Measurements from ENCODE around the gene AGFG1.

The AGFG1 gene

GRCh38 chr2:227462462-227462951 lies 9.4 kb upstream of the AGFG1 start:
- TF ChIP-seq, protein P1, sequence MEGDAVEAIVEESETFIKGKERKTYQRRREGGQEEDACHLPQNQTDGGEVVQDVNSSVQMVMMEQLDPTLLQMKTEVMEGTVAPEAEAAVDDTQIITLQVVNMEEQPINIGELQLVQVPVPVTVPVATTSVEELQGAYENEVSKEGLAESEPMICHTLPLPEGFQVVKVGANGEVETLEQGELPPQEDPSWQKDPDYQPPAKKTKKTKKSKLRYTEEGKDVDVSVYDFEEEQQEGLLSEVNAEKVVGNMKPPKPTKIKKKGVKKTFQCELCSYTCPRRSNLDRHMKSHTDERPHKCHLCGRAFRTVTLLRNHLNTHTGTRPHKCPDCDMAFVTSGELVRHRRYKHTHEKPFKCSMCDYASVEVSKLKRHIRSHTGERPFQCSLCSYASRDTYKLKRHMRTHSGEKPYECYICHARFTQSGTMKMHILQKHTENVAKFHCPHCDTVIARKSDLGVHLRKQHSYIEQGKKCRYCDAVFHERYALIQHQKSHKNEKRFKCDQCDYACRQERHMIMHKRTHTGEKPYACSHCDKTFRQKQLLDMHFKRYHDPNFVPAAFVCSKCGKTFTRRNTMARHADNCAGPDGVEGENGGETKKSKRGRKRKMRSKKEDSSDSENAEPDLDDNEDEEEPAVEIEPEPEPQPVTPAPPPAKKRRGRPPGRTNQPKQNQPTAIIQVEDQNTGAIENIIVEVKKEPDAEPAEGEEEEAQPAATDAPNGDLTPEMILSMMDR (IDR thresholded peaks at IDR 0.05; ENCODE audit: extremely low read depth, missing control alignments) = no peak
- peak; percentile 64 for DNase-seq (ENCODE audit: low spot score)

DNA sequence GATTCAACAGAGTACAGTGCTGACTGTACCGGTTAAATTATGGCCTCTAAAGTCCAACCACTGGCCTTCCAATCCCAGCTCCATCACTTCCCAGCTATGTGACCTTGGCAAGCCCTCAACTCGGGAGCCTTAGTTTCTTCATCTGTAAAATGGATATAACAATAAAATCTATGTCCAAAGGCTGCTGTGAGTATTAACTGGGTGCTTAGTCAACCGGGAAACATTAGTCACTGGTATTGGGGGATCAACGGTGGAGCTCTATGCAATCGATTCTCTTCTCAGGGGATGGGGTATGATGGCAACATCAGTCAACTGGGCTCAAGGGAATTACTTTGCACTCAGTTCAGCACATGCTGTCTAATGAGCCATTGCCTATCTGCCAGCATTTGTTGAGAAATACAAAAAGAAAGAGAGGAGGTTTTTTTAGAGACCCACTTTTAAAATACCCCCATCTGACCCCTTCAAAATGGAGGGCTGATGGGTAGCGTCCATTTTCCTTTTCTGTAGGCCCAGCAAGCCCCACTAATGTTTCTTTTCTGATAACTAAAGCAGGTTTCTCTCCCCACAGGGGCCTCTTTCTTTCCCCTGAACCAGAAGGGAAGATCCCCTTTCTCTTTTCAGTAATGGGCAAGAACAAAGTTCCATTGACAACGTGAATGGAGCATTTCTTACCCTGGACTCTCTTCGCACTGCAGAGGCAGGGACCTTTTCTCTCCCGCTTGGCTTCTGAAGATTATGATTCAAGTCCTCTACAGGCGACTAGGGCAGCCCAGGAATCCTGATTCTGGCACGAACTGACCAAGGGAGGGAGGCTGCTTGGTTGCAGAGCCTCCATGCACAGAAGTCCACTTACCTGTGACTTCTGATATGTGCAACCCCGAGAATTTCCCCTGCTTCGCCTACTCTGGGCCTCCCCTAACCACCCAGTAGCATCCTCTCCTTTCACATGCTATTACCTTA lies 8.7 kb upstream of the AGFG1 start:
- DNase-seq (ENCODE audit: low spot score) = peak; percentile 60
- TF ChIP-seq, protein P1 (IDR thresholded peaks at IDR 0.05; ENCODE audit: extremely low read depth, missing control alignments) = no peak

DNA sequence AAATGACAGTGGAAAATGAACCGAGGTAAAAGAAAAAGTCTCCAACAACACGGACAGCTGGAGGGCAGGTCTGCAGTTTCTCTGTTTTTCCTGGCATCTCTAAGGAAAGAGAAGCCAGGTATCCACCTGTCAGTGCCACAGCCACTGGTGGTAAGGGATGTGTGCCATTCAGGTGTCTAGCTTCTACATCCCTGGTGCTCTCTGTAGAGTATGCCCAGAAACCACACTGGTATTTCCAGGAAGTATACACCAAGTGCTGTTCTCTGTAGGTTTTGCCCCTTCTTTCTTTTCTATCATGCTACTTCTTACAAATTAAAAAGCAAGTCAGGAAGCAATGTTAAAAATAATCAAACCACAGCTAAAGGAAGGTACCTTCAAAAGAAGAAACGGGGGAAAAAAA lies 7.6 kb upstream of the AGFG1 start:
- TF ChIP-seq, protein P1 (IDR thresholded peaks at IDR 0.05; ENCODE audit: extremely low read depth, missing control alignments) = no peak
- DNase-seq (ENCODE audit: low spot score) = no peak

DNA sequence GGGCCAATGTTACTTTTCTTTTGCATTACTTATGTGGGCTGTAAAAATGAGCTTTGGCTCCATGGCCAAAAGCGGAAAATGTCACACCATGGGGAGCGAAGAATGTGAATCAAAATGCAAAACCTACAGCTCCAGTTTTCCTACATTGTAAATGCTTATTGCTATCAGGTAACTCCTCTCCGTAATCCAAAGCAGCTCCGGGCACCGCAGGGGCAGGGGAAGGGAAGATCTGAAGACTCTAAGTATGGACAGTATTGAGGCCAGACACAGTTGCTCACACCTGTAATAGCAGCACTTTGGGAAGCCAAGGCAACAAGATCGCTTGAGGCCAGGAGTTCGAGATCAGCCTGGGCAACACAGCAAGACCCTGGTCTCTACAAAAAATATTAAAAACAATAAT lies 7.1 kb upstream of the AGFG1 start:
- TF ChIP-seq, protein P1 (IDR thresholded peaks at IDR 0.05; ENCODE audit: extremely low read depth, missing control alignments) = no peak
- DNase-seq (ENCODE audit: low spot score) = no peak

DNA sequence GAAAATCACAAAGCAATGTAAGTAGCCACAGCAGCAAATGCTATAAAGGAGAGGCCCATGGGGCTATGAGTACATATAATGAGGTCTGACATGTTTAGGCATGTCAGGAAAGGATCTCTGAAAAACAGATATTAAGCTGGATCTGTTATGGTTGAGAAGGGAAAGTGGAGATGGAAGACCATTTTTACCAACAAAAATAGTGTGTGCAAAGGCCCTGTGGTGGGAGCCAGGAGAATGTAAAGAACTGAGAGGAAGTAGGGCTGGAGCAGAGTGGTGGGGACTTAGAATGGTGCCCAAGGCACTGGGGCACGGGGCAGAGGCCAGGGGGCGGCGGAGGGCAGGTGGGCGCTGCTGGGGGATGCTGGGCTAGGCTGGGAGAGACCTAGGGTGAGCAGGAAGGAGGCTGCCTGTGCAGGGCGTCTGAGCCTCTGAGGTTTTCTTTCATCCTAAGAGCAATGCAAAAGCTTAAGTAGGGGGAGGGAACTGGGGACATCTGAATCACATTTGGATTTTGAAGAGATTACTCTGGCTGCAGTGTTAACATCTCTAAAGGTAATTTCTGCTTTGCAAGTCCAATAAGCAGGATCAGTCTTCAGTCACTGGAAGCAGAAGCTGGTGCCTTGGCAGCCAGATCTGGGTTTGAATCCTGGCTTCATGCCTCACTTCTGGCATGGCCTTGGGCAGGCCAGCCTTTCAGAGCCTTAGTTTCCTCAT lies 4.9 kb upstream of the AGFG1 start:
- no peak for DNase-seq (ENCODE audit: low spot score)
- TF ChIP-seq, protein P1 (IDR thresholded peaks at IDR 0.05; ENCODE audit: extremely low read depth, missing control alignments) = no peak

DNA sequence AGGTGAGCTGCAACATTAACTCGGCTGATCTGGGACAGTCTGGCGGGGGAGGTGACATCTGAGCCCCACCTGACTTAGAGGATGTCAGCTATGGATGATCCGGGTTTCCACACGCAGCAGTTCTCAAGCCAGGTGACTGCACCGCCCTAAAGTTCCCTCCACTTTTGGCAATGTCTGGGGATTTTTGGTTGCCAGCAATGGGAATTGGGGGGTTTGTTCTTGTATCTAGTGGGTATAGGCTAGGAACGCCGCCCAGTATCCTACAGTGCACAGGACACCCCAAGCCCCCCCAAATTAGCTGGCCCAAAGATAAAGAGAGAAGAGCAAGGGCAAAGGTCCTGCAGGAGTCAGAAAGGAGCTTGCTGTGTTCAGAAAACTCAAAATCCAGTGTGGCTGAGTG lies 544 bp upstream of the AGFG1 start:
- no peak for DNase-seq (ENCODE audit: low spot score)
- TF ChIP-seq, protein P1 (IDR thresholded peaks at IDR 0.05; ENCODE audit: extremely low read depth, missing control alignments) = no peak
